NB4 (cell line): ENCODE data around the gene PACS1.

Experiments
- DNase-seq: peaks from one replicate; pipeline ENCODE4 v3.0.0; 2010; ENCODE audit warnings: low read depth
- H3K4me3 ChIP-seq: one replicate; pipeline ENCODE4 v1.5.1; 2011; ENCODE audit warnings: mild to moderate bottlenecking, low read depth, low read length, moderate library complexity
- MAX ChIP-seq: IDR thresholded peaks from 2 replicates; pipeline ENCODE4 v1.6.1; 2011; ENCODE audit warnings: low read depth, low read length
- MYC ChIP-seq: IDR thresholded peaks from 2 replicates; pipeline ENCODE4 v1.6.1; 2011; ENCODE audit warnings: low read depth, low read length
- POLR2A ChIP-seq: IDR thresholded peaks from 2 replicates; pipeline ENCODE4 v1.6.1; 2011; ENCODE audit warnings: mild to moderate bottlenecking; ENCODE audit not compliant: insufficient read length; ENCODE audit errors: extremely low read depth
- TF ChIP-seq, protein P1 (sequence below): IDR thresholded peaks from one replicate; pipeline ENCODE4 v1.5.1; 2012; ENCODE audit warnings: low read depth, low read length

PACS1 gene

DNA sequence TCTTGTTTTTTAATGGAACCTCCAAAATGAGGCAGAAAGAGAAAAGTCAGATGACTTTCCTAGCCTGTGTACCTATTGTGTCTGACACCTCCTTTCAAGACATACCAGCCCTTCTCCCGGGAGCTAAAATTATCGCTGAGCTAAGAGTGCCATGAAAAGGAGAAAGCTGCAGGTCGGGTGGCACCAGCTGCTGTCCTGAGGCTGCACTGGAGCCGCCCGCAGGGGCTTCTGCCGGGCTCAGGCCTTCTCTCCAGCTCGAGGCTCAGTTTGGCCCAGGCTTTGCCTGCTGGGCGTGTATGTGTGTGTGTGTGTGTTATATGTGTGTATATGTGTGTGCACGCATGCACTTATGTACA is 170.7 kb downstream of the PACS1 start:
- no peak for DNase-seq
- no peak overlapping the region for H3K4me3 ChIP-seq
- TF ChIP-seq, protein P1, sequence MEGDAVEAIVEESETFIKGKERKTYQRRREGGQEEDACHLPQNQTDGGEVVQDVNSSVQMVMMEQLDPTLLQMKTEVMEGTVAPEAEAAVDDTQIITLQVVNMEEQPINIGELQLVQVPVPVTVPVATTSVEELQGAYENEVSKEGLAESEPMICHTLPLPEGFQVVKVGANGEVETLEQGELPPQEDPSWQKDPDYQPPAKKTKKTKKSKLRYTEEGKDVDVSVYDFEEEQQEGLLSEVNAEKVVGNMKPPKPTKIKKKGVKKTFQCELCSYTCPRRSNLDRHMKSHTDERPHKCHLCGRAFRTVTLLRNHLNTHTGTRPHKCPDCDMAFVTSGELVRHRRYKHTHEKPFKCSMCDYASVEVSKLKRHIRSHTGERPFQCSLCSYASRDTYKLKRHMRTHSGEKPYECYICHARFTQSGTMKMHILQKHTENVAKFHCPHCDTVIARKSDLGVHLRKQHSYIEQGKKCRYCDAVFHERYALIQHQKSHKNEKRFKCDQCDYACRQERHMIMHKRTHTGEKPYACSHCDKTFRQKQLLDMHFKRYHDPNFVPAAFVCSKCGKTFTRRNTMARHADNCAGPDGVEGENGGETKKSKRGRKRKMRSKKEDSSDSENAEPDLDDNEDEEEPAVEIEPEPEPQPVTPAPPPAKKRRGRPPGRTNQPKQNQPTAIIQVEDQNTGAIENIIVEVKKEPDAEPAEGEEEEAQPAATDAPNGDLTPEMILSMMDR = no peak
- TF ChIP-seq MAX = no peak
- TF ChIP-seq POLR2A = no peak
- TF ChIP-seq MYC = no peak

DNA sequence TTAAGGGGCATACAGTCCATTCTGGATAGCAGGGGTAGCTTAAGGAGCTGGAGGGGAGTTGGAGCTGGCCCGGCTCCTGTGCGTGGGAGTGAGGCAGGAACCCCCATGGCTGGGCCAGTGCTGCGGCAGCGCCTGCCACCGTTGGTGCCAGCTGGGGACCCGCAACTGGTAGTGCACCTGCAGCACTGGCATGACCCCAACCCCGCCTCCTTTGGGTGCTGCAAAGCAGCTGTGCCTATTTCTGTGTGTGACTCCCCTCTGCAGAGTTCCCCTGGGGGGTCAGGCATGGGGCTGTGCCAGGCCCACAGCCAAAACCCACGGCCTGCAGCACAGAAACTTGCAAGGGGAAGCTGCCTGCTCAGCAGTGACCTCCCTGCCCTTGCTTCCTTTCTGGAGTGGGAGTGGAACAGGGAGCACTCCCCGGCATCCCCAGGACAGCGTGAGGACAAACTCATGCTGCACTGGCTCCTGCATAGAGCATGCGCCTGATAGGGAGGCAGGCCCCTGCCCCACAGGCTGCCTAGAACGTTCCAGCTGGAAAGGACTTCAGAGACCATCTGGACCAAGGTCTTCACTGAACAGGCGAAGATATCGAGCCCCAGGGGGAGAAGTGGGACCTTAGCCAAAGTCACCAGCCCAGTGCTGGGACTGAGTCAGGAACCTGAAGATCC is 172.2 kb downstream of the PACS1 start:
- TF ChIP-seq MYC (no peak), MAX (no peak), POLR2A (no peak)
- TF ChIP-seq, protein P1 = no peak
- no peak overlapping the region for H3K4me3 ChIP-seq
- DNase-seq = peak; percentile 48

GRCh38 chr11:66243782-66244535 is 173.9 kb downstream of the PACS1 start:
- TF ChIP-seq POLR2A (no peak), MYC (no peak)
- TF ChIP-seq, protein P1 = no peak
- no peak for DNase-seq
- H3K4me3 ChIP-seq = no peak overlapping the region

- TF ChIP-seq POLR2A (no peak), MAX (no peak)
- TF ChIP-seq, protein P1 = no peak
- no peak overlapping the region for H3K4me3 ChIP-seq
- DNase-seq = no peak
Observed at GRCh38 chr11:66247295-66247694, 177.2 kb downstream of the PACS1 start.

DNA sequence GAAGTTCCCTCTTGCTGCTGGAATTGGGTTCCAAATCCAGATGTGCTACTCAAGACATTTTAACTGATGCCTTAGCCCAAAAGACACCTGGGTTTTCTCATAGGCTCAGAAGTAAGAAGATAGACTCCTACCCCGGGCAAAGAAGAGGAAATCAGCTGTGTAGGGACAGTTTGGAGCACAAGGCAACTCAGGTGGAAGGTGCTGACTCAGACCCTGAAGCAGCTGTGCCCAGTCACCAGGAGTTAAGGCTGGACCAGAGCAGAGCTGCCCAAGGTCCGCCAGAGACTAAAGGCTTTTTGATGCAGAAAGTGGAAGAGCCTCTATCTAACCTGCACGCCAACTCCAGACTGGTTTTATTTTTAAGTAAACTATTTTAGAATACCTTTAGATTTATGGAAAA is 177.7 kb downstream of the PACS1 start:
- no peak overlapping the region for H3K4me3 ChIP-seq
- DNase-seq = no peak
- TF ChIP-seq POLR2A (no peak), MAX (no peak), MYC (no peak)
- TF ChIP-seq, protein P1 = no peak
